MM.1S (cell line): ENCODE data around the gene ULK1.

Source experiments
- CTCF ChIP-seq: fragments of 300-600 bp; sonication (generic); IDR thresholded peaks from 2 replicates; pipeline ENCODE4 v1.5.1; 2016; ENCODE audit warnings: antibody characterized with exemption, low read length, mixed read lengths
- EZH2 ChIP-seq: fragments of 300-600 bp; sonication (generic); optimal IDR thresholded peaks from 2 replicates; pipeline ENCODE3; 2017; ENCODE audit warnings: low read depth, mild to moderate bottlenecking, antibody characterized with exemption, low read length, mixed read lengths
- EZH2phosphoT487 ChIP-seq: fragments of 300-600 bp; sonication (generic); IDR thresholded peaks from 2 replicates; pipeline ENCODE4 v1.6.1; 2018; ENCODE audit warnings: antibody characterized with exemption, low read length

- TF ChIP-seq CTCF = peak; percentile 9; the same call in 1 of the 2 replicates
- TF ChIP-seq EZH2 = no peak
- TF ChIP-seq EZH2phosphoT487 = no peak
Observed at GRCh38 chr12:131949431-131950181, 55.2 kb downstream of the ULK1 start, which contains the start of gene EP400.
